HL-60 (cell line): ENCODE results near the gene MYO9B.

ENCODE experiments used
- GABPA ChIP-seq: IDR thresholded peaks from 2 replicates; pipeline ENCODE4 v1.6.1; 2012; ENCODE audit warnings: low read depth
- POLR2AphosphoS5 ChIP-seq: IDR thresholded peaks from 2 replicates; pipeline ENCODE4 v1.6.1; 2012; ENCODE audit warnings: low read depth

DNA sequence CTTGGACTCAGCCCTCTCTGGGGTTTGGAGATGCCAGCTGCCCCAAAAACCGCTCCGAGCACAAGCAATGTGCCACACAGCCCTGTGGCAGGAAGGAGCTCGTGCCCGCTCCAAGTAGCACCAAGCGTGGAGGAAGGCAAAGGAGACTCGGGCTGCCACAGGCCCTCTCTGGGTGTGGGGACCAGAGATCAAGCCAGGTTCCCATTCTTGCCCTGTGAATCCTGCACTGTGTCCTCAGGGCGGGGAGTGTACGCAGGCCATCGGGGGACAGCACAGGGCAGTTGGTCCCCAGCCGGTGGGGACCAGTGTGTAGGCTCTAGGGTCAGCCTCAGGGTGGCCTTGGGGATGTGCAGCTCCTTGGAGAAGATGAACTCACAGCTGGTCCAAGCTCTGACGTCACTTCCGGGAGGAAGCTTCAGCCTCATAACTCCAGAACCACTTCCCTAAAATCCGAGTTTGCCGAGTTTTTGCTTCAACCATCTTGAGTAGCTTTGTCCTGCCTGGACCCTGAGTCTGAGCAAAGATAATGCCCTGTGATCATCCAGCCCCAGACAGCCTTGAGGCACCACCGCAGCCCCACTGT, 39.6 kb upstream of the MYO9B start:
- no peak for TF ChIP-seq POLR2AphosphoS5
- peak; percentile 63; the same call in 1 of the 2 replicates for TF ChIP-seq GABPA
